Liver (tissue), 9 donors: ENCODE data around the gene OR10G6. TPM values are rescaled to one million over a fixed set of nuclear protein-coding genes. Genes with fewer than 3 reads are reported as not detected.

Experiments
- DNase-seq: peaks from one replicate; pipeline ENCODE4 v3.0.0-alpha.2; 2017; ENCODE audit warnings: low spot score
- H3K27ac ChIP-seq, 2 donors: one replicate each; pipeline ENCODE4 v1.7.0; 2013; ENCODE audit warnings: inconsistent platforms in 2 of 2, low read length in 2 of 2, control low read depth in 1 of 2, low read depth in 1 of 2, mild to moderate bottlenecking in 1 of 2
- H3K27me3 ChIP-seq, 4 donors: one replicate each; pipeline versions ENCODE4 v1.6.1 to v1.7.0; 2013; ENCODE audit warnings: low read length in 3 of 4, inconsistent platforms in 1 of 4, mild to moderate bottlenecking in 1 of 4, moderate library complexity in 1 of 4; ENCODE audit not compliant: control insufficient read depth in 4 of 4, insufficient read depth in 4 of 4
- H3K36me3 ChIP-seq, 4 donors: one replicate each; pipeline versions ENCODE4 v1.6.1 to v1.7.0; 2013; ENCODE audit warnings: low read length in 3 of 4, mild to moderate bottlenecking in 3 of 4, low read depth in 1 of 4, moderate library complexity in 1 of 4; ENCODE audit not compliant: control insufficient read depth in 4 of 4, insufficient read depth in 3 of 4
- H3K4me1 ChIP-seq, 4 donors: one replicate each; pipeline versions ENCODE4 v1.6.1 to v1.7.0; 2013; ENCODE audit warnings: low read length in 3 of 4, mild to moderate bottlenecking in 3 of 4, moderate library complexity in 1 of 4; ENCODE audit not compliant: control insufficient read depth in 4 of 4, insufficient read depth in 4 of 4
- H3K4me3 ChIP-seq, 3 donors: one replicate each; pipeline versions ENCODE4 v1.6.1 to v1.7.0; 2013; ENCODE audit warnings: low read length in 3 of 3, control low read depth in 1 of 3, low read depth in 1 of 3, mild to moderate bottlenecking in 1 of 3
- H3K9ac ChIP-seq, 2 donors: one replicate each; pipeline ENCODE4 v1.7.0; 2013; ENCODE audit warnings: low read length in 2 of 2, mild to moderate bottlenecking in 2 of 2, moderate library complexity in 2 of 2, control low read depth in 1 of 2, low read depth in 1 of 2
- H3K9me3 ChIP-seq, 4 donors: one replicate each; pipeline versions ENCODE4 v1.6.1 to v1.7.0; 2013; ENCODE audit warnings: low read length in 3 of 4; ENCODE audit not compliant: control insufficient read depth in 4 of 4
- ATF3 ChIP-seq: IDR thresholded peaks from 2 replicates; pipeline ENCODE4 v1.6.1; 2016; ENCODE audit warnings: antibody characterized with exemption
- EGR1 ChIP-seq, 2 donors: IDR thresholded peaks; 2 replicates each; pipeline ENCODE4 v1.6.1; 2016 to 2018; ENCODE audit warnings: antibody characterized with exemption in 2 of 2, low read depth in 2 of 2
- FOXA1 ChIP-seq: IDR thresholded peaks from 2 replicates; pipeline ENCODE4 v1.6.1; 2016; ENCODE audit warnings: antibody characterized with exemption
- FOXA2 ChIP-seq: IDR thresholded peaks from 2 replicates; pipeline ENCODE4 v1.6.1; 2016; ENCODE audit warnings: antibody characterized with exemption
- GABPA ChIP-seq, 2 donors: IDR thresholded peaks in 1 of 2; conservative IDR thresholded peaks in 1 of 2; 2 replicates each; pipeline ENCODE4 v1.6.1; 2016; ENCODE audit warnings: antibody characterized with exemption in 2 of 2, mild to moderate bottlenecking in 1 of 2, moderate library complexity in 1 of 2
- HNF4A ChIP-seq, 2 donors: conservative IDR thresholded peaks; 2 replicates each; pipeline ENCODE4 v1.6.1; 2016; ENCODE audit warnings: antibody characterized with exemption in 2 of 2, mild to moderate bottlenecking in 2 of 2
- HNF4G ChIP-seq: IDR thresholded peaks from 2 replicates; pipeline ENCODE4 v1.6.1; 2016; ENCODE audit warnings: antibody characterized with exemption
- JUND ChIP-seq, 2 donors: IDR thresholded peaks; 2 replicates each; pipeline ENCODE4 v1.6.1; 2016; ENCODE audit warnings: antibody characterized with exemption in 2 of 2
- NR2F2 ChIP-seq: IDR thresholded peaks from 2 replicates; pipeline ENCODE4 v1.6.1; 2016; ENCODE audit warnings: antibody characterized with exemption
- RAD21 ChIP-seq, 2 donors: IDR thresholded peaks; 2 replicates each; pipeline ENCODE4 v1.6.1; 2016; ENCODE audit warnings: antibody characterized with exemption in 2 of 2, mild to moderate bottlenecking in 2 of 2
- REST ChIP-seq: IDR thresholded peaks from 2 replicates; pipeline ENCODE4 v1.6.1; 2016; ENCODE audit warnings: antibody characterized with exemption, mild to moderate bottlenecking
- RXRA ChIP-seq, 2 donors: IDR thresholded peaks; 2 replicates each; pipeline ENCODE4 v1.6.1; 2017 to 2018; ENCODE audit warnings: antibody characterized with exemption in 2 of 2, mild to moderate bottlenecking in 1 of 2
- SP1 ChIP-seq: IDR thresholded peaks from 2 replicates; pipeline ENCODE4 v1.6.1; 2018; ENCODE audit warnings: antibody characterized with exemption, mild to moderate bottlenecking
- TAF1 ChIP-seq: conservative IDR thresholded peaks from 2 replicates; pipeline ENCODE4 v1.6.1; 2016; ENCODE audit warnings: antibody characterized with exemption, mild to moderate bottlenecking
- YY1 ChIP-seq: IDR thresholded peaks from 2 replicates; pipeline ENCODE4 v1.6.1; 2016; ENCODE audit warnings: antibody characterized with exemption, mild to moderate bottlenecking
- WGBS: extraction: QIAGEN DNeasy Blood & Tissue Kit; methylation state at CpG from one replicate; pipeline ENCODE4 v1.1.7; 2013; 5-methylcytosine and 5-hydroxymethylcytosine counted together
- polyA plus RNA-seq, 2 donors: library from polyadenylated mRNA; stranded (reverse) in 1 of 2; unstranded in 1 of 2; fragments of 200-250 nt in 1 of 2; fragments of >200 nt in 1 of 2; fragmentation: Nextera tagmentation in 1 of 2; extraction: Ambion mirVana in 1 of 2; gene quantifications; one replicate each; pipeline versions ENCODE4 v1.2.1 to v1.2.3, GENCODE V29; 2013 to 2015
- total RNA-seq, 2 donors: library from RNA; depleted of rRNA; stranded (reverse); fragments of >200 nt; gene quantifications; one replicate each; pipeline ENCODE4 v1.2.3, GENCODE V29; 2014
- TF ChIP-seq, protein P1 (sequence below): fragments of 150-350 bp; IDR thresholded peaks from 2 replicates; pipeline ENCODE4 v1.5.1; 2017; ENCODE audit warnings: improper control_type of control experiment, low read depth, low read length; ENCODE audit not compliant: missing input control
- TF ChIP-seq, protein P2 (sequence below): IDR thresholded peaks from 2 replicates; pipeline ENCODE4 v1.6.1; 2016; ENCODE audit warnings: antibody characterized with exemption
- TF ChIP-seq, protein P3 (sequence below): IDR thresholded peaks from 2 replicates; pipeline ENCODE4 v1.6.1; 2016; ENCODE audit warnings: antibody characterized with exemption
- donor health status: healthy.
- donor health status: healthy.
- donor health status: healthy.
- donor health status: healthy.
- donor health status: healthy.

The OR10G6 gene
- total and polyA plus RNA-seq, 4 donors = not detected

- Histone ChIP-seq H3K4me1 (no peaks in the 10 kb centered on the region), H3K9me3 (no peaks in the 10 kb centered on the region), H3K27ac (no peak within 1 kb of the TSS), H3K27me3 (peaks cover 0 to 2% (median 0%) of the 10 kb centered on the region in 4 donors), H3K36me3 (no peaks in the 10 kb centered on the region), H3K4me3 (no peak within 1 kb of the TSS), H3K9ac (no peak within 1 kb of the TSS)
- DNase-seq = no peak
- TF ChIP-seq JUND (IDR thresholded peaks at IDR 0.05) (no peak), EGR1 (IDR thresholded peaks at IDR 0.05; ENCODE audit: low read depth in 2 of 2) (no peak), ATF3 (no peak), NR2F2 (no peak), HNF4A (conservative IDR thresholded peaks at IDR 0.05) (no peak), HNF4G (no peak), FOXA1 (no peak), REST (no peak)
- TF ChIP-seq, protein P1, sequence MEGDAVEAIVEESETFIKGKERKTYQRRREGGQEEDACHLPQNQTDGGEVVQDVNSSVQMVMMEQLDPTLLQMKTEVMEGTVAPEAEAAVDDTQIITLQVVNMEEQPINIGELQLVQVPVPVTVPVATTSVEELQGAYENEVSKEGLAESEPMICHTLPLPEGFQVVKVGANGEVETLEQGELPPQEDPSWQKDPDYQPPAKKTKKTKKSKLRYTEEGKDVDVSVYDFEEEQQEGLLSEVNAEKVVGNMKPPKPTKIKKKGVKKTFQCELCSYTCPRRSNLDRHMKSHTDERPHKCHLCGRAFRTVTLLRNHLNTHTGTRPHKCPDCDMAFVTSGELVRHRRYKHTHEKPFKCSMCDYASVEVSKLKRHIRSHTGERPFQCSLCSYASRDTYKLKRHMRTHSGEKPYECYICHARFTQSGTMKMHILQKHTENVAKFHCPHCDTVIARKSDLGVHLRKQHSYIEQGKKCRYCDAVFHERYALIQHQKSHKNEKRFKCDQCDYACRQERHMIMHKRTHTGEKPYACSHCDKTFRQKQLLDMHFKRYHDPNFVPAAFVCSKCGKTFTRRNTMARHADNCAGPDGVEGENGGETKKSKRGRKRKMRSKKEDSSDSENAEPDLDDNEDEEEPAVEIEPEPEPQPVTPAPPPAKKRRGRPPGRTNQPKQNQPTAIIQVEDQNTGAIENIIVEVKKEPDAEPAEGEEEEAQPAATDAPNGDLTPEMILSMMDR = no peak
- 69% methylated on average over 2 of the region's 2 CpGs for WGBS
These were observed 17.7 kb upstream of the OR10G6 start, which contains the start of gene OR10G4 for GRCh38 chr11:124012697-124013096. OR10G4 (plus strand) TSS chr11:124012997; CDS start chr11:124015575, 2,578 bp downstream.

DNA sequence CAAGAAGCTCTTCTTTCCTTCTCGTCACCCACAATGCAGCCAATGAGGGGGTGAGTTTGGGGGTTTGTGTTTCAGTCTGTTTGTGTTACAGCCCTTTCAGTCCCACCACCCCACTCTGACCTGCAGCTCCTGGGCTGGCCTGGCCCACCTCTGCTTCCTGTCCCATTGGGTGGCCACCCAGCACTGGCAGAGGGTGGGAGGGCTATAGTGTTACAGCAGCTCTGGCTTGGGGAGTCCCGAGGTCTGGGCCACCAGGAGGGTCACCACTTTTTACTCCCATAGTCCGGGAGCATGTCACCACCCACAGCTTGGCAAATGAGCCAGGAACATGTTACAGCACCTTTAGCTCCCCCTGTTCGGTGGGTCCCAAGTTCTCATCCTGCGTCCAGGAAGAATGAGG, 15.7 kb downstream of the OR10G6 start:
- Histone ChIP-seq H3K4me3 (no peak overlapping the region), H3K9ac (no peak overlapping the region), H3K4me1 (no peaks in the 10 kb centered on the region), H3K36me3 (no peaks in the 10 kb centered on the region), H3K27me3 (no peaks in the 10 kb centered on the region), H3K9me3 (no peaks in the 10 kb centered on the region), H3K27ac (no peak overlapping the region)
- 78% methylated on average over 5 of the region's 5 CpGs for WGBS
- no peak for DNase-seq
- TF ChIP-seq RAD21 (IDR thresholded peaks at IDR 0.05) (no peak), REST (no peak), FOXA2 (no peak), TAF1 (no peak), EGR1 (IDR thresholded peaks at IDR 0.05; ENCODE audit: low read depth in 2 of 2) (no peak), ATF3 (no peak), GABPA (IDR thresholded peaks at IDR 0.05 in 1 of 2, conservative IDR thresholded peaks at IDR 0.05 in 1 of 2) (no peak), FOXA1 (no peak), SP1 (no peak), HNF4G (no peak), RXRA (IDR thresholded peaks at IDR 0.05) (no peak), YY1 (no peak), HNF4A (conservative IDR thresholded peaks at IDR 0.05) (no peak), JUND (IDR thresholded peaks at IDR 0.05) (no peak)
- TF ChIP-seq, protein P1 = no peak
- TF ChIP-seq, protein P2, sequence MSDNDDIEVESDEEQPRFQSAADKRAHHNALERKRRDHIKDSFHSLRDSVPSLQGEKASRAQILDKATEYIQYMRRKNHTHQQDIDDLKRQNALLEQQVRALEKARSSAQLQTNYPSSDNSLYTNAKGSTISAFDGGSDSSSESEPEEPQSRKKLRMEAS = no peak
- TF ChIP-seq, protein P3, sequence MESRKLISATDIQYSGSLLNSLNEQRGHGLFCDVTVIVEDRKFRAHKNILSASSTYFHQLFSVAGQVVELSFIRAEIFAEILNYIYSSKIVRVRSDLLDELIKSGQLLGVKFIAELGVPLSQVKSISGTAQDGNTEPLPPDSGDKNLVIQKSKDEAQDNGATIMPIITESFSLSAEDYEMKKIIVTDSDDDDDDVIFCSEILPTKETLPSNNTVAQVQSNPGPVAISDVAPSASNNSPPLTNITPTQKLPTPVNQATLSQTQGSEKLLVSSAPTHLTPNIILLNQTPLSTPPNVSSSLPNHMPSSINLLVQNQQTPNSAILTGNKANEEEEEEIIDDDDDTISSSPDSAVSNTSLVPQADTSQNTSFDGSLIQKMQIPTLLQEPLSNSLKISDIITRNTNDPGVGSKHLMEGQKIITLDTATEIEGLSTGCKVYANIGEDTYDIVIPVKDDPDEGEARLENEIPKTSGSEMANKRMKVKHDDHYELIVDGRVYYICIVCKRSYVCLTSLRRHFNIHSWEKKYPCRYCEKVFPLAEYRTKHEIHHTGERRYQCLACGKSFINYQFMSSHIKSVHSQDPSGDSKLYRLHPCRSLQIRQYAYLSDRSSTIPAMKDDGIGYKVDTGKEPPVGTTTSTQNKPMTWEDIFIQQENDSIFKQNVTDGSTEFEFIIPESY = no peak
